SU-DHL-6 (cell line): ENCODE data around the gene RFXANK.

ENCODE experiments used
- EZH2phosphoT487 ChIP-seq: fragments of 200-600 bp; sonication (generic), shearing (Covaris generic); conservative IDR thresholded peaks from 2 replicates; pipeline ENCODE4 v1.6.1; 2018; ENCODE audit warnings: mild to moderate bottlenecking, antibody characterized with exemption, low read length, moderate library complexity, mixed read lengths
- TF ChIP-seq, protein P1 (sequence below): fragments of 200-600 bp; sonication (generic); IDR thresholded peaks from one replicate; pipeline ENCODE4 v1.5.1; 2017; ENCODE audit warnings: antibody characterized with exemption, mild to moderate bottlenecking, low read length, moderate library complexity; ENCODE audit not compliant: insufficient read depth, poor library complexity, severe bottlenecking

DNA sequence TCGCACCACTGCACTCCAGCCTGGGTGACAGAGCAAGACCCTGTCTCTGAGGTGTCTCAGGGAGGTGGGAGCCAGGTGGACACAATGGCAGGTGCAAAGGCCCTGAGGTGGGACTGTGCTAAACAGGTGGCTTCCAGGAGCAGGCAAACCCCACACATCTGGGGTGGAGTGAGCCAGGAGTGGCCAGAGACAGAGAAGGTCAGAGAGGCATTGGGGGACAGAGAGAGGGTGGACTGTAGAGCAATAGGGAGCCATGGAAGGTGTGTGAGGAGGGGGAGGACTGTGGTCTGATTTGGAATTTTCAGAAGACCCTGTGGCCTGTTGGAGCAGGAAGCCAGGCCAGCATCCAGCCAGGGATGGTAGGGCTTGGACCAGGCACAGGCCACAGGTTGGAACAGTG is 26.7 kb upstream of the RFXANK start:
- TF ChIP-seq, protein P1, sequence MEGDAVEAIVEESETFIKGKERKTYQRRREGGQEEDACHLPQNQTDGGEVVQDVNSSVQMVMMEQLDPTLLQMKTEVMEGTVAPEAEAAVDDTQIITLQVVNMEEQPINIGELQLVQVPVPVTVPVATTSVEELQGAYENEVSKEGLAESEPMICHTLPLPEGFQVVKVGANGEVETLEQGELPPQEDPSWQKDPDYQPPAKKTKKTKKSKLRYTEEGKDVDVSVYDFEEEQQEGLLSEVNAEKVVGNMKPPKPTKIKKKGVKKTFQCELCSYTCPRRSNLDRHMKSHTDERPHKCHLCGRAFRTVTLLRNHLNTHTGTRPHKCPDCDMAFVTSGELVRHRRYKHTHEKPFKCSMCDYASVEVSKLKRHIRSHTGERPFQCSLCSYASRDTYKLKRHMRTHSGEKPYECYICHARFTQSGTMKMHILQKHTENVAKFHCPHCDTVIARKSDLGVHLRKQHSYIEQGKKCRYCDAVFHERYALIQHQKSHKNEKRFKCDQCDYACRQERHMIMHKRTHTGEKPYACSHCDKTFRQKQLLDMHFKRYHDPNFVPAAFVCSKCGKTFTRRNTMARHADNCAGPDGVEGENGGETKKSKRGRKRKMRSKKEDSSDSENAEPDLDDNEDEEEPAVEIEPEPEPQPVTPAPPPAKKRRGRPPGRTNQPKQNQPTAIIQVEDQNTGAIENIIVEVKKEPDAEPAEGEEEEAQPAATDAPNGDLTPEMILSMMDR, result no peak
- TF ChIP-seq EZH2phosphoT487, result no peak
